ENCODE results near the gene CDK14.

GRCh38 chr7:91250706-91251105 is 654.6 kb downstream of the CDK14 start:
- TF ChIP-seq EZH2 (IDR thresholded peaks at IDR 0.05; ENCODE audit: borderline replicate concordance, low read length): no peak
- no peak for TF ChIP-seq CTCF (IDR thresholded peaks at IDR 0.05; ENCODE audit: low read length)
